T-cell (primary cell): ENCODE results near the gene LRIG2. TPM values are rescaled to one million over a fixed set of nuclear protein-coding genes. Genes with fewer than 3 reads are reported as not detected.
"Not testable (repeated sequence)": the region's sequence is repeated elsewhere in the genome, so short reads cannot be mapped to it uniquely, and the experiment has no call there.

Experiments used
- ATAC-seq, 4 experiments: fragments of 200-7000 bp in 3 of 4; fragments of 150-1000 bp in 1 of 4; cut with Tn5 transposase; replicated peaks in 1 of 4; 1 replicate in 3 of 4; 2 replicates in 1 of 4; pipeline ENCODE4 v1.10.0; 2021; ENCODE audit warnings: moderate library complexity in 3 of 4, mild to moderate bottlenecking in 2 of 4, moderate number of reproducible peaks in 1 of 4
- CTCF ChIA-PET, 2 donors: fragments of 300-600 bp; sonication (Branson Sonifier 250); formaldehyde crosslinking; loops; one replicate each; lab custom pipeline; 2022; ENCODE audit warnings: antibody characterized with exemption in 2 of 2; lab: Charles Lee
- POLR2A ChIA-PET, 2 donors: fragments of 300-600 bp; sonication (Branson Sonifier 250); formaldehyde crosslinking; loops; one replicate each; lab custom pipeline; 2022; ENCODE audit warnings: antibody characterized with exemption in 2 of 2; lab: Charles Lee
- DNase-seq, 35 experiments: peaks; one replicate each; pipeline versions ENCODE4 v3.0.0 to v3.0.0-alpha.2; 2013 to 2023
- H3K27ac ChIP-seq: one replicate; pipeline ENCODE4 v1.5.1; 2013; ENCODE audit warnings: low read length
- H3K27me3 ChIP-seq, 2 experiments: replicated peaks in 1 of 2; 1 replicate in 1 of 2; 2 replicates in 1 of 2; pipeline versions ENCODE4 v1.6.1 to v1.7.0; 2013; ENCODE audit warnings: low read length in 1 of 2, mixed read lengths in 1 of 2; ENCODE audit not compliant: control insufficient read depth in 2 of 2, insufficient read depth in 2 of 2; ENCODE audit errors: extremely low read depth in 1 of 2
- H3K36me3 ChIP-seq, 2 donors: 1 replicate in 1 of 2; 2 replicates in 1 of 2; pipeline versions ENCODE4 v1.6.1 to v1.7.0; 2013; ENCODE audit warnings: low read length in 1 of 2; ENCODE audit not compliant: control insufficient read depth in 2 of 2, insufficient read depth in 1 of 2; ENCODE audit errors: extremely low read depth in 1 of 2
- H3K4me1 ChIP-seq, 2 experiments: 1 replicate in 1 of 2; 2 replicates in 1 of 2; pipeline versions ENCODE4 v1.6.1 to v1.7.0; 2013; ENCODE audit warnings: low read length in 2 of 2, mixed read lengths in 1 of 2; ENCODE audit not compliant: insufficient read depth in 2 of 2, control insufficient read depth in 1 of 2; ENCODE audit errors: extremely low read depth in 1 of 2
- H3K4me3 ChIP-seq, 2 donors: 1 replicate in 1 of 2; 2 replicates in 1 of 2; pipeline versions ENCODE4 v1.5.1 to v1.7.0; 2013; ENCODE audit warnings: mild to moderate bottlenecking in 2 of 2, low read length in 1 of 2, moderate library complexity in 1 of 2; ENCODE audit not compliant: control insufficient read depth in 1 of 2; ENCODE audit errors: extremely low read depth in 1 of 2
- H3K9me3 ChIP-seq: 2 replicates; pipeline ENCODE4 v1.7.0; 2013
- H3K27ac Mint-ChIP-seq, 2 donors: one replicate each; pipeline ENCODE4 v1.8.0; 2020 to 2021; ENCODE audit warnings: mild to moderate bottlenecking in 2 of 2, mixed read lengths in 2 of 2
- H3K27me3 Mint-ChIP-seq, 2 donors: one replicate each; pipeline ENCODE4 v1.8.0; 2021 to 2022; ENCODE audit warnings: mixed read lengths in 2 of 2
- H3K36me3 Mint-ChIP-seq: one replicate; pipeline ENCODE4 v1.8.0; 2021; ENCODE audit warnings: mixed read lengths
- H3K4me1 Mint-ChIP-seq, 3 donors: one replicate each; pipeline ENCODE4 v1.8.0; 2020 to 2022; ENCODE audit warnings: mixed read lengths in 3 of 3, mild to moderate bottlenecking in 1 of 3
- H3K4me3 Mint-ChIP-seq, 3 donors: one replicate each; pipeline ENCODE4 v1.8.0; 2020 to 2022; ENCODE audit warnings: mild to moderate bottlenecking in 3 of 3, mixed read lengths in 3 of 3, moderate library complexity in 3 of 3
- H3K9me3 Mint-ChIP-seq, 3 donors: one replicate each; pipeline ENCODE4 v1.8.0; 2020 to 2022; ENCODE audit warnings: mixed read lengths in 3 of 3
- WGBS: methylation state at CpG from one replicate; pipeline ENCODE4 v1.1.5; 2013; ENCODE audit warnings: missing lambda C conversion rate; ENCODE audit not compliant: insufficient coverage; 5-methylcytosine and 5-hydroxymethylcytosine counted together
- total RNA-seq, 35 experiments: library from RNA in 6 of 35; stranded (reverse) in 6 of 35; fragments of 120-200 nt in 1 of 35; gene quantifications; one replicate each; pipeline versions ENCODE4 v1.2.1 to v1.2.4 and lab custom pipeline; 2013 to 2026

Gene LRIG2
- total RNA-seq (10 to 100 TPM; 19.5 to 25.4 (median 20.4) TPM), total RNA-seq (lab: John Stamatoyannopoulos, UW) (29.8 to 96.8 (median 51.5) reads per million in 29 experiments)
- 25.2 TPM for total RNA-seq (2013)

- Histone ChIP-seq H3K36me3 (no peaks in the 10 kb centered on the region), H3K27ac (peak within 1 kb of the TSS; percentile 67), H3K4me1 (peaks cover 14 to 31% of the 10 kb centered on the region in 2 experiments), H3K4me3 (peak within 1 kb of the TSS; percentile 82 to 94), H3K9me3 (no peaks in the 10 kb centered on the region), H3K27me3 (no peaks in the 10 kb centered on the region)
- DNase-seq, result peak; percentile 93 to 99 (median 98)
- Mint-ChIP-seq H3K4me3 (peak within 1 kb of the TSS; percentile 97 to 99 (median 97)), H3K4me1 (peaks cover 34 to 39% (median 37%) of the 10 kb centered on the region in 3 donors), H3K9me3 (no peaks in the 10 kb centered on the region), H3K36me3 (peaks cover 2% of the 10 kb centered on the region), H3K27me3 (no peaks in the 10 kb centered on the region), H3K27ac (peak within 1 kb of the TSS; percentile 92 to 97)
- under 1% methylated on average over 49 of the region's 49 CpGs for WGBS
- peak; percentile 96 to 99 (median 98) for ATAC-seq
- CTCF ChIA-PET, result interaction anchor here (0.5 to 3.0 kb wide), 54 partner anchors 14 to 1438 kb away, joined by 3 to 22 read pairs (median 4); partner anchors contain the start of genes PPM1J (in 2 of the 2), AP4B1 (in 1 of the 2), MAGI3 (in 1 of the 2) and MOV10 (in 1 of the 2)
- POLR2A ChIA-PET, result interaction anchor here (0.6 to 1.3 kb wide), 4 partner anchors 24 to 527 kb away, joined by 3 read pairs; no protein-coding TSS in a partner anchor
These were observed at the start of gene LRIG2 for GRCh38 chr1:113072757-113073478. TSS of gene LRIG2 (plus strand) at chr1:113073198. CDS start at chr1:113073407, 209 bp downstream.

GRCh38 chr1:113023316-113023715 lies 49.7 kb upstream of the LRIG2 start:
- POLR2A ChIA-PET, ATAC-seq: not testable (repeated sequence)

GRCh38 chr1:113027007-113027406 lies 46.0 kb upstream of the LRIG2 start:
- ChIA-PET CTCF (no interaction called here), POLR2A (no interaction called here)
- no peaks in the 10 kb centered on the region for H3K9me3 ChIP-seq
- ATAC-seq (no peak), DNase-seq (no peak)
- H3K36me3 ChIP-seq, result no peaks in the 10 kb centered on the region
- H3K4me1 ChIP-seq, result no peaks in the 10 kb centered on the region
- Mint-ChIP-seq H3K27me3 (no peaks in the 10 kb centered on the region), H3K36me3 (peaks cover 4% of the 10 kb centered on the region), H3K4me1 (peaks cover 0 to 5% (median 0%) of the 10 kb centered on the region in 3 donors), H3K9me3 (no peaks in the 10 kb centered on the region), H3K27ac (no peak overlapping the region), H3K4me3 (no peak overlapping the region)
- WGBS, result 100% methylated on average over 5 of the region's 5 CpGs
- no peak overlapping the region for H3K27ac ChIP-seq
- H3K4me3 ChIP-seq, result no peak overlapping the region
- no peaks in the 10 kb centered on the region for H3K27me3 ChIP-seq

More at GRCh38 chr1:113023316-113023715, 49.7 kb upstream of the LRIG2 start:
- DNase-seq, H3K27me3 ChIP-seq, H3K27me3 Mint-ChIP-seq, H3K9me3 ChIP-seq, H3K36me3 ChIP-seq, H3K4me3 ChIP-seq, H3K27ac ChIP-seq, H3K9me3 Mint-ChIP-seq, H3K4me1 ChIP-seq, H3K27ac Mint-ChIP-seq, H3K36me3 Mint-ChIP-seq, H3K4me3 Mint-ChIP-seq, H3K4me1 Mint-ChIP-seq: not testable (repeated sequence)
- 100% methylated on average over 1 of the region's 4 CpGs for WGBS
- CTCF ChIA-PET, result interaction anchor here (0.6 to 1.3 kb wide), 4 partner anchors 33 to 270 kb away, joined by 3 to 5 read pairs (median 4); partner anchors contain the start of gene LRIG2 (in 1 of the 2)

DNA sequence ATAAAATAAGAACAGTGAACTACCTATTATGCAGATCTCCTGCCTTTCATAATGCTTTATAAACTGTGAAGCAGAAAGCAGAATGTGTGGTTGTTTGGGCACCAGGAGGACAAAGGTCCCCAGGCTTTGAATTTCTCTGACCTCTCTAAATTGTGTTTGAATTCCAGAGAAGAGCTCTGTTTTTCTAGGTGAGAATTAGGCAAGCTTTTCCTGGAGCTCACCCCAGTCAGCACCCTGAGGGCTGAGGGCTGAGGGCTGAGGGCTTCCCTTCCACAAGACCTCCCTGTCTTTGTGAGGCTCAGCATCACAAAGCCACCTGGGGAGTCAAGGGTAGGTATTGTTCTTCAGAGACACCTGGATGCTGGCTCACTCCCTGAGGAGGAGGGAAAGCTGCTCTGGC lies 45.5 kb upstream of the LRIG2 start:
- no peak overlapping the region for H3K27ac ChIP-seq
- no peaks in the 10 kb centered on the region for H3K4me1 ChIP-seq
- DNase-seq, result no peak
- no peaks in the 10 kb centered on the region for H3K9me3 ChIP-seq
- POLR2A ChIA-PET, result interaction anchor here in 1 of 2 donors (0.7 kb wide), 1 partner anchor 756 kb away, joined by 5 read pairs; no protein-coding TSS in a partner anchor
- no peaks in the 10 kb centered on the region for H3K36me3 ChIP-seq
- no peaks in the 10 kb centered on the region for H3K27me3 ChIP-seq
- no peak overlapping the region for H3K27ac Mint-ChIP-seq
- H3K9me3 Mint-ChIP-seq, result no peaks in the 10 kb centered on the region
- no peak overlapping the region for H3K4me3 Mint-ChIP-seq
- H3K4me3 ChIP-seq, result no peak overlapping the region
- peaks cover 4% of the 10 kb centered on the region for H3K36me3 Mint-ChIP-seq
- no peak for ATAC-seq
- H3K4me1 Mint-ChIP-seq, result peaks cover 0 to 5% (median 0%) of the 10 kb centered on the region in 3 donors
- CTCF ChIA-PET, result no interaction called here
- no peaks in the 10 kb centered on the region for H3K27me3 Mint-ChIP-seq

- Mint-ChIP-seq H3K27me3 (no peaks in the 10 kb centered on the region), H3K4me3 (no peak overlapping the region), H3K4me1 (peaks cover 0 to 5% (median 0%) of the 10 kb centered on the region in 3 donors), H3K9me3 (no peaks in the 10 kb centered on the region), H3K36me3 (no peaks in the 10 kb centered on the region), H3K27ac (no peak overlapping the region)
- WGBS, result no CpG with 5 or more reads among the region's 1 CpG
- Histone ChIP-seq H3K4me1 (no peaks in the 10 kb centered on the region), H3K36me3 (no peaks in the 10 kb centered on the region), H3K27me3 (no peaks in the 10 kb centered on the region), H3K27ac (no peak overlapping the region), H3K9me3 (no peaks in the 10 kb centered on the region), H3K4me3 (no peak overlapping the region)
- no peak for ATAC-seq
- POLR2A ChIA-PET, result interaction anchor here in 1 of 2 donors (0.6 kb wide), 1 partner anchor 136 kb away, joined by 3 read pairs; no protein-coding TSS in a partner anchor
- no peak for DNase-seq
- CTCF ChIA-PET, result no interaction called here
These were observed 43.2 kb upstream of the LRIG2 start for GRCh38 chr1:113029822-113030221.

DNA sequence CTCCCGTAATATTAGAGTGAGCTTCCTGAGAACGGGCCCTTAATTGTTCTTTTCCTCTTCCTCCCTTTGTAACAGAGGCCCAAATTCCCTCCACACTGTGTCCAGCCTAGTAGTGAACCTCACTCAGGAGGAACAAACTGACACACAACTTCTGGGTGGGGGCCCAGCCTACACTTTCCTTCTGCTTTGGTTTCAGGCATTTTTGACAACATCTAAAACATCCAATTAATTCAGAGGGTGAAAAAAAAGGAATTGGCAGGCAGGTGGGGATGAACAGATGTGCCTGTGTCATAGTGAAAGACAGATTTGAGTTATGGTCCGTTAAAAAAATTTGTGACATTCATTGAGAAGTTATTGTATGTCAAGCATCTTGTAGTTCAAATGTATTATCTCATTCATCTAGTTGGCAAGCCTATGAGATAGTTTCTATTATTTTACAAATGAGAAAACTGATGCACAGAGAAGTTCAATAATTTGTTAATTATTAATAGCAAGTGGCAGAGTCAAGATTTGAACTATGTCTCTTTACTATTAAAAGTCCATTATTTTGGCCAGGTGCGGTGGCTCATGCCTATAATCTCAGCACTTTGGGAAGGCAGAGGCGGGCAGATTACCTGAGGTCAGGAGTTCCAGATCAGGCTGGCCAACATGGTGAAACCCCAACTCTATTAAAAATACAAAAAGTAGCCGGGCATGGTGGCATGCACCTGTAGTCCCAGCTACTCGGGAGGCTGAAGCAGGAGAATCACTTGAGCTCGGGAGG lies 41.6 kb upstream of the LRIG2 start:
- Histone ChIP-seq H3K9me3 (no peaks in the 10 kb centered on the region), H3K4me3 (no peak overlapping the region), H3K27ac (no peak overlapping the region), H3K36me3 (no peaks in the 10 kb centered on the region), H3K4me1 (no peaks in the 10 kb centered on the region), H3K27me3 (no peaks in the 10 kb centered on the region)
- Mint-ChIP-seq H3K27ac (no peak overlapping the region), H3K27me3 (no peaks in the 10 kb centered on the region), H3K36me3 (no peaks in the 10 kb centered on the region), H3K9me3 (no peaks in the 10 kb centered on the region), H3K4me3 (no peak overlapping the region), H3K4me1 (peaks cover 0 to 5% (median 0%) of the 10 kb centered on the region in 3 donors)
- ChIA-PET POLR2A (no interaction called here), CTCF (no interaction called here)
- 80% methylated on average over 5 of the region's 8 CpGs for WGBS
- no peak for DNase-seq
- no peak for ATAC-seq
